ENCODE measurements around the gene KIAA1755. TPM values are rescaled to one million over a fixed set of nuclear protein-coding genes. Genes with fewer than 3 reads are reported as not detected.

KIAA1755 gene
- total and polyA plus RNA-seq, 10 of the 15 experiments (the other 5 are each of a cell fraction or from before 2014, with no cell fraction given) = not detected

GRCh38 chr20:38175304-38176180, 85.0 kb downstream of the KIAA1755 start:
- in situ Hi-C loops (cut with MboI) = no loop called here
- DNase-seq (ENCODE audit: low read depth, low spot score) (no peak), FAIRE-seq (no peak), ATAC-seq (no peak)
- Histone ChIP-seq H3K9ac (ENCODE audit: control insufficient read depth, insufficient read depth, low read length) (no peak overlapping the region), H3K27me3 (replicated peaks in 1 of 2; ENCODE audit: control insufficient read depth in 2 of 2, insufficient read depth in 2 of 2, low read length in 1 of 2) (no peaks in the 10 kb centered on the region; a peak in 2 of 4 replicates), H3K4me3 (no peak overlapping the region), H4K20me1 (ENCODE audit: control insufficient read depth, insufficient read depth) (no peaks in the 10 kb centered on the region), H3K79me2 (ENCODE audit: control insufficient read depth, insufficient read depth, low read length) (no peaks in the 10 kb centered on the region), H3K4me1 (ENCODE audit: control insufficient read depth, insufficient read depth, low read length) (no peaks in the 10 kb centered on the region), H3K36me3 (ENCODE audit: control insufficient read depth in 2 of 2, insufficient read depth in 2 of 2, low read length in 1 of 2) (no peaks in the 10 kb centered on the region), H3K9me3 (replicated peaks; ENCODE audit: control insufficient read depth, insufficient read depth, low read length) (no peaks in the 10 kb centered on the region; the same call in 2 of the 3 replicates), H2AFZ (ENCODE audit: control insufficient read depth, low read depth, low read length) (no peak overlapping the region), H3K27ac (ENCODE audit: control insufficient read depth, insufficient read depth) (no peak overlapping the region), H3K4me2 (ENCODE audit: control insufficient read depth, insufficient read depth) (no peak overlapping the region)
- RAD21 ChIA-PET (ENCODE audit: unreplicated experiment) = interaction anchor here (0.8 to 1.3 kb wide), 4 partner anchors 23 to 118 kb away, joined by 3 read pairs; no protein-coding TSS in a partner anchor
- SMC1A ChIA-PET (ENCODE audit: uncharacterized antibody, unreplicated experiment) = interaction anchor here (1.3 to 1.7 kb wide), 3 partner anchors 11 to 100 kb away, joined by 3 to 4 read pairs (median 4); no protein-coding TSS in a partner anchor
- intact Hi-C loops (cut with micrococcal nuclease; ENCODE audit: unreplicated experiment) = no loop called here
- BruUV-seq (replicated peaks) = no TSS peak
- CTCF ChIA-PET = interaction anchor here (0.8 to 1.2 kb wide), 4 partner anchors 45 to 102 kb away, joined by 3 to 4 read pairs (median 4); no protein-coding TSS in a partner anchor
- POLR2A ChIA-PET = interaction anchor here (0.7 kb wide), 1 partner anchor 141 kb away, joined by 6 read pairs; no protein-coding TSS in a partner anchor
- WGBS (ENCODE audit: insufficient coverage, insufficient replicate concordance, low lambda C conversion rate, missing lambda C conversion rate) = 44% methylated on average over 16 of the region's 16 CpGs
- TF ChIP-seq ATF2 (IDR thresholded peaks at IDR 0.05; ENCODE audit: low read length) (no peak), RUNX3 (IDR thresholded peaks at IDR 0.05; ENCODE audit: low read length) (no peak), BACH1 (IDR thresholded peaks at IDR 0.05; ENCODE audit: borderline replicate concordance) (no peak), IRF4 (IDR thresholded peaks at IDR 0.05; ENCODE audit: low read depth, low read length) (no peak), ELK1 (IDR thresholded peaks at IDR 0.05; ENCODE audit: low read depth, low read length) (no peak), HSF1 (IDR thresholded peaks at IDR 0.05; ENCODE audit: low read depth, low read length) (no peak), PAX5 (IDR thresholded peaks at IDR 0.05; ENCODE audit: borderline replicate concordance, low read depth, low read length) (no peak), HDGF (IDR thresholded peaks at IDR 0.05) (no peak), ZBTB33 (IDR thresholded peaks at IDR 0.05) (no peak), ZBTB11 (CRISPR knock-in tag; IDR thresholded peaks at IDR 0.05) (no peak), SMAD1 (IDR thresholded peaks at IDR 0.05; ENCODE audit: low read depth, partially characterized antibody) (no peak), TCF7 (IDR thresholded peaks at IDR 0.05; ENCODE audit: borderline replicate concordance) (no peak), RAD21 (IDR thresholded peaks at IDR 0.05; ENCODE audit: insufficient read depth, low read depth, low read length) (no peak)

Measured in GM12878 (cell line).